GM12801 (cell line): ENCODE data around the gene METTL15.

ENCODE experiments used
- CTCF ChIP-seq: IDR thresholded peaks from one replicate; pipeline ENCODE4 v1.5.1; 2011; ENCODE audit warnings: control low read depth; ENCODE audit not compliant: insufficient read length; ENCODE audit errors: extremely low read depth

METTL15 gene

GRCh38 chr11:28169816-28170215 is 61.6 kb downstream of the METTL15 start:
- no peak for TF ChIP-seq CTCF

GRCh38 chr11:28170759-28171158 is 62.6 kb downstream of the METTL15 start:
- TF ChIP-seq CTCF: no peak

- TF ChIP-seq CTCF: no peak
Observed at GRCh38 chr11:28176351-28176750, 68.2 kb downstream of the METTL15 start.

- no peak for TF ChIP-seq CTCF
Observed at GRCh38 chr11:28195449-28195848, 87.3 kb downstream of the METTL15 start.

GRCh38 chr11:28209906-28210305 is 101.7 kb downstream of the METTL15 start:
- TF ChIP-seq CTCF: no peak

- TF ChIP-seq CTCF: no peak
Observed at GRCh38 chr11:28223577-28223976, 115.4 kb downstream of the METTL15 start.

- TF ChIP-seq CTCF: no peak
Observed at GRCh38 chr11:28223994-28224393, 115.8 kb downstream of the METTL15 start.

GRCh38 chr11:28227460-28227859 is 119.3 kb downstream of the METTL15 start:
- no peak for TF ChIP-seq CTCF
